Measurements from ENCODE around the gene SCTR.

SCTR gene

DNA sequence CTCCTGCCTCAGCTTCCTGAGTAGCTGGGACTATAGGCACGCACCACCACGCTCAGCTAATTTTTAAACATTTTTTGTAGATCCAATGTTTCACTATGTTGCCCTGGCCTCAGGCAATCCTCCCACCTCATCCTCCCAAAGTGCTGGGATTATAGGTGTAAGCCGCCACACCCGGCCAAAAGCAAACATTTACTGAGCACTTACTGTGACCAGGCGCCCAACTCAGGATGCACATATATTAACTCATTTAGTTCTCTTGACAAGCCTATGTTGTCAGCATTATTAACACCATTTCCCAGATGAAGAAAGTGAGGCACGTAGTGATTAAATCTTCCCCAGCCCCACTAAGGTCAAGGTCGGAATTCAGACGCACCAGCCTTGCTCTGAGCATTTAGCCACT lies 51.5 kb downstream of the SCTR start:
- DNase-seq = no peak

DNA sequence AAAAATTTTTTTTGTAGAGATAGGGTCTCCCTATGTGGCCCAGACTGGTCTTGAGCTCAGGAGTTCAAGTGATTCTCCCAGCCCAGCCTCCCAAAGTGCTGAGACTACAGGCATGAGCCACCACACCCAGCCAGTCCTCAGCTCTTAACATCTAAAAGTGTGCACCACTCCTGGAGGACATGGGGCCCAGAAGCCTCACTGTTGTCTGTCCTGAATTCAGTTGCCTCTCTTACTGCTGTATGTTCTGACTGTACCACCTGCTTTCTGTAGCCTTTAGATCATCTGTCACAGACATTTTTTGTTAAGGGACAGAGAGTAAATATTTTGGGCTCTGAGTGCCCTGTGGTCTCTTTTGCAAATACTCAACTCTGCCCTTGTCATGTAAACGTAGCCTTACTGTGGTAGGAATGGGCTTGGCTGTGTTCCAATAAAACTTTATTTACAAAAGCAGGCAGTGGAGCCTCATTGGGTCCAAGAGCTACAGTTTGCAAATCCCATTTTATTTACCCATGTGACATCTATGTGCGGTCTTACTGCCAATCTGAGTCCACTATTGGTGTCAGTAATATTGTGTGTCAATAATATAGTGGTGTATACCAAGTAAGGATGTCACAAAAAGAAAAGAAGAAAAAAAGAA lies 54.5 kb downstream of the SCTR start:
- DNase-seq = no peak

DNA sequence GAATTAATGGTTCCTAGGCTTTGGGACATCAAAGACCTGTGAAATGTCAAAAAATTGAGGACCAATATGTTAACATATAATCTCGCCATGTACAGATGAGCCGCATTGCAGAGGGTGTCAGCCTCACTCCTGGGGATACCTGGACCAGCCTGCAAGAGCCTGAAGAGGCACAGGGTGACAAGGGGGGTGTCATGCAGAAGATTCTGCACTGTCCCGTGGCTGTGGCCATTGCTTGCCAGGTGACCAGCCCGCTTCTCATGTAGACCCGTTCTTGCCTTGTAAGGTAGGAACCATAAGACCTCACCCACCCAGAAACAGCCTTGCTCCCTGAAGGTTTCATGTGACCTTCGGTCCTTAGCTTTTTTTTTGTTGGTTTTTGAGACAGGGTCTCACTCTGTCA lies 55.2 kb downstream of the SCTR start:
- no peak for DNase-seq

DNA sequence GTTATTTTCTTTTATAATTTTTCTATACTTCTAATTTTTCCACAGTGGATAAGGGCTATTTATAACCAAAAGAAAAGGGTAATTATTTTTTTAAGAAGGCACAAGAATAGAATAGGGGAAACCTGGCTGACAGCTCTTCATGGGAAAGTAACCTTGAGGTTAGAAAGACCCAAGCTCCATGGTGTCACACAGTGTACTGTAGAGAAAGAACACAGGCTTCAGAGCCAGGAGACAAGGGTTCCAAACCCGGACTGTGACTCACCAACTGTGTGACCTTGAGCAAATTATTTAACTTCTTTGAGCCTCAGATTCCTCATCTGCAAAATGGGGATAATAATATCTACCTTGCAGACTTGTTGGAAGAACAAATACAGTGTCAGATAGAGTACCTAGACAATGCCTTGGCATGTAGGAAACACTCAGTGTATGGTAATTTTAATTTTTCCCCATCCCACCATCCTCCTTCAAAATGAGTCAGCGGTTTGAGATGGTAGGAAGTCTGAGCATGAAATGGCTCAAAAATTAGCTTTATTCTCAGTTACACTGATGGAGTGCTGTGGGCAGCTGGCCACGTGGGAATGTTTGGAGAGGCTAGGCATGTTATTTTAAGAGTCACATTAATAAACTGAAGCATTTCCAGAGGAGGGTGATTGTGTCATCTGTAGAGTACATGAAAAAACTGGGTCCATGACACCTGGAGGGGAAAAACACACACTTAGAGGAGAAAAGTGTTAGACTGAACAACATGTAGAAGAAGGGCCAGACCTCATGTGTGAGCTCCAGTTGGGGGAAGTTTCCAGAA lies 55.9 kb downstream of the SCTR start:
- no peak for DNase-seq

DNA sequence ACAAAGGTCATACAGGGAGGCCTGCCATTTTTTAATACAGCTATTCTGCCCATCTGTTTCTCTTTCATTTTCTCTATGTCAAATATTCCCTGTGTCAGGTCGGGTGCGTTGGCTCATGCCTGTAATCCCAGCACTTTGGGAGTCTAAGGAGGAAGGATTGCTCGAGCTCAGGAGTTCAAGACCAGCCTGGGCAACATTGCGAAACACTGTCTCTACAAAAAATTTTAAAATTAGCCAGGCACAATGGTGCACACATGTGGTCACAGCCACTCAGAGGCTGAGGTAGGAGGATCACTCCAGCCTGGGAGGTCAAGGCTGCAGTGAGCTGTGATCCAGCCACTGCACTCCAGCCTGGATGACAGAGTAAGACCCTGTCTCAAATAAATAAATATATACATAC lies 57.9 kb downstream of the SCTR start:
- DNase-seq = no peak

DNA sequence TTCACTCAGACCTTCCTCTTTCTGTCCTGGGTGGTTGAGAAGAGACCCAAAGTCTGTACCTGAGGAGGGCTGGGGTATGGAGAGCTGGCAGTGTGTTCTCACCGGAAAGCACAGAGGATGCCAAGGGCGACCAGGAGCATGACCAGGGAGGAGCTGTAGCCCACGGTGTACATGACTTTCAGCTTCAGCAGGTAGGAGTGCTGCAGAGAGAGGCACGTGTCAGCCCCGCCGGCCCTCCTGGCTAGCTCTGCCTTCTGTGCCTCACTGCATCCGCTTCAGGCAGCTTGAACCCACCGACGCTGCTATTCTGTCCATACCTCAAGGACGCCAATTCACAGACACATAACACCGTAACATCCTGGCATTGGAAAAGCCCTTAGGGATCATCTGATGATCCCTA lies 58.6 kb downstream of the SCTR start:
- DNase-seq = no peak

DNA sequence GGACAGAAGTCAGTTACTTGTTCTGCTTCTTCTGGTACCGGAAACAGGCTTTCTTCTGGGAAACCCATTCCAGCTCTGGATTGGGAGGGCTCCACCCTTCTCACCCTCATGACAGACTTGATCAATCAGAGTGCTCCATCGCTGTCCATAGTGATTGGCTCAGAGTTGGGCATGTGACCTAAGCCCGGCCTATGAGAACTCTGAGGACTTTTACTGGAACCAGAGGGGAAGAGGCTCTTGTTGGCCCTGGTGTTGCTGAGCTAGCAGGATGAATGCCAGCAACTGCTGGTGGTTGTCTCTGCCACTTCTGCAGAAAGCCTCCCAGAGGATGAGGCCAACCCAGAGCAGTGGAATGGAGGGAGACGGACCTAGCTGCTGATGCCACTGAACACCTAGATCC lies 59.3 kb downstream of the SCTR start:
- DNase-seq = no peak

DNA sequence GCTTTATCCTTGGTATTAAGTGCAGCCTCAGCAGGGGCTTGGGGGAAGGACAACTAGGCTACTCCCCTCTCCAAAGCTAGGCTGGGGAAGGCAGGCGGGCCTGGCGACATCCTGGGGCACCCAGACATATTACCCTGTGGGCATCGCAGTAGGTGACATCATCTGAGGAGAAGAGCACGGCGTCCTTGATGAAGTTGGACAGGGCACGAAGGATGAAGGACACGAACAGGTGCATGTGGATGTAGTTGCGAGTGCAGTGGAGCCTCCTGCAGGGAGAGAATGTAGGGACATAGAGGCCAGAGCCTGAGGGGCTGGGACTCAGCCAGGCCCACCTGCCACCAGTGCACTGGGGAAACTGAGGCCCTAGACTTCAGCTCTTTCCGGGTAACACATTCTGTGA lies 60.3 kb downstream of the SCTR start:
- DNase-seq = no peak

DNA sequence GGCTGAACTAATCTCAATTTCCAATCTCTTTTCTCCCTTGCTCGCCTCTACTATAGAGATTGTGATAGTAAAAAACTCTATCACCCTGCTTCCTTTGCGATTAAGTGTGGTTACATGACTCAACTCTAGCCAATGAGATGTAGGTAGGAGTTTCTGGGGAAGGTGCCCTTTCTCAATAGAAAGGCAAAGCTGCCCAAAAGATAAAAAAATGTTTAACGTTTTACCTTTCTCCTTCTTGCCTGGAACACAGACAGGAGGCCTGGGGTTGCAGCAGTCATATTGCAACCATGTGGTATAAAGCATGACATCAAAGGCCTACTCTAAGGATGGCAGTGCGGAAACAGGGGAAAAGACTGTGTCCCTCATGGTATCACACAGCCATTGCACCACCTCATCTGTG lies 61.1 kb downstream of the SCTR start:
- no peak for DNase-seq

DNA sequence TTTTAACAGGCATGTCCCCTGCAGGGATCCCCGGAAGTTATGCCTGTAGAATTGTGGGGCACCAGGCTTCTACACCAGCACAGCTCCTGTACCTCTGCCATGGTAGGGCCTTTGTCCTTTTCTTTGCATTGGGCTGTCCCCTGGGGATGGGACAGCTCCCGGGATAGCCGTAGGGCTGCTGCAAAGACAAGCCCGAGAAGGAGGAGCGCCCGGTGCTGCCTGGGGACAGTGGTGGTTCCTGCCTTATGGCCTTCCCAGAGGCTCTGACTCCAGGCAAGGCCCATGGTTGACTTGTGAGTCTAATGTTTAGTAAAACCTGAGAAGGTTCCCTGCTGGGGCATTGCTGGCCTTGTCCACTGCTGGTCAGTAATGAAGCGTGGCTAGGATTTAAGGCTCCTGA lies 61.7 kb downstream of the SCTR start:
- no peak for DNase-seq

DNA sequence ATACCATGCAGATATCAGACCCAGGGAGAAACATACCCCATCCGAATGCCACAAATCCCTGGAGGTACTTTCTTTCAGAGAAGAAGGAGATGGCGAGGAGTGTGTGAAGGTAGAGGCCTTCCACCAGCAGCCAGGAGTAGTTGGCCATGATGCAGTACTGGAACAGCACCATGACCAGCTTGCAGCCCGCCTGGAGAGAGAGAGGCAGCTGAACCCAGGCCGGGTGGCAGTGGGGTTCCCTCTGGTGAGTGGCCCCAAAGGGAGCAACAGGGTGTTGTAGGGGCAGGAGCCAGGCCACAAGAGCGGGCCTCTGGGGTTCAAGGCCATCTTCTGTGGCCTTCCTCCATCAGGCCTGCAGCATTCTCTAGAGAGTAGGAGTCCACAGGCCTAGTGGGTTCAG lies 62.5 kb downstream of the SCTR start:
- no peak for DNase-seq

DNA sequence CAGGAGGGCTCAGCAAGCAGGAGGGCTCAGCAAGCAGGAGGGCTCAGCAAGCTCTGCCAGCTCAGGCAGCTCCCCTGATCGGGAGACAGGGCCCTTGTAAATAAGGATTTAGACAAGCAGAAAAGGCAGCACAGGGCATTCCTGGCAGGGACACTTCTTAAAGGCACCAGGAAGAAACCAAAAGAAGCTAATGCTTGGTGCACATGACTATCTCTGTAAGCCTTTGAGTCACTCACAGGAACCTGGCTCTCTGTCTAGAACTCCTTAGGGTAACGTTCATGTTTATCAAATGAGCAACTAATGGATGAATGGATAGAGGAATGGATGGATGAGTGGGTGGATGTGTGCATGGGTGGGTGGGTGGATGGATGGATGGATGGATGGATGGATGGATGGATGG lies 64.2 kb downstream of the SCTR start:
- DNase-seq = no peak

DNA sequence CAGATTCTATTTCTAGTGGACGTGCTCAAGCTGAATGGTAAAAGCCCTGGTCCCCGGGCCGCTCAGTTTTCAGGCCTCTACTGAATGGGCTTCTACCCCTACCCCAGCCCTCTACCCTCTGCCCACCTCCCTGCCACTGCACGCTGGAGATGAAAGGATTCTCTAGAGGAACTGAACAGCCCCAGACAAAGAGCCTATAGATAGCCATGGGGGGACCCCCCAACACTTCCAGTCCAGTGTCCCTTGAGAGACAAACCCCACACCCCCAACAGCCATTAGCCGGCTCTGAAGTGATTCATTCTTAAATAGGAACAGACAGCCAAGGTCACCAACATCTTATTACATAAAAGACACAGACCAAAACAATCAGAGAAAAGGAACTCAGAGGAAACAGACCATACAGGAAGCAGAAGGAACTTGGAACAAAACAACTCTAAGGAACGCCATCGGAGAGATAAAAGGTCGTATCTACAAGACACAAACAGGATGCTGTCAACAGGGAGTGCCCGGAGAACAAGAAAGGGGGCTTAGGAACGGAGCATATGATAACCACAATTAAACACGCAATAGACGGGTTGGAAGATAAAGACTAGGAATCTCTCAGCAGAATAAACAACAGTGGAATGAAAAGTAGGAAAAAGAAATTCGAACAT lies 69.1 kb downstream of the SCTR start:
- peak; percentile 38 for DNase-seq

DNA sequence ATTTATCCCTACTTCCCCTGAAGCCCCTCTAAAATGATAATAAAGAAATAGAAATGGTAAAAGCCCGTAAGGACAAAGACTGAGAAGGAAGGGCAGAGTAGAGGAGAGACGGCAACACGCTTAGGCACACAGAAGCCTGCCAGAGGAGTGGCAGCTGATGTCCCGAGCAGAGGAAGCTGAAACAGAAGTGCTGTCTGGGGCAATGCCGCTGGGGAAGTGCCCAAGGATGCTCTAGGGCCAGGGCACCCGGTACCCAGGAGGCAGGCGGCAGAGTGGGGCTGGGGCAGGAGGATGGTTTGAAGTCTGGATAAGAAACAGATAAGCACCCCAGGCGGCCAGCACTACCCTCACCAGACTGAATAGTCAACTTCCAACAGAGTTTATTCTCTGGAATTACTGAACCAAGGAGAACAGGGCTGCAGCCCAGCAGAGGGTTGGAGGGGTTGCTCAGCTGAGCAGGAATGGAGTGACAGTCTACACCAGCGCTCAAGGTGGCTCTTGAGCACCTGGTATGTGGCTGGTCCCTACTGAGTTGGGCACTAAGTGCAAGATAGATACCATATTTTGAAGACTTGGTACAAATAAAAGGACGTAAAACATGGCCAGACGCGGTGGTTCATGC lies 70.2 kb downstream of the SCTR start:
- no peak for DNase-seq

DNA sequence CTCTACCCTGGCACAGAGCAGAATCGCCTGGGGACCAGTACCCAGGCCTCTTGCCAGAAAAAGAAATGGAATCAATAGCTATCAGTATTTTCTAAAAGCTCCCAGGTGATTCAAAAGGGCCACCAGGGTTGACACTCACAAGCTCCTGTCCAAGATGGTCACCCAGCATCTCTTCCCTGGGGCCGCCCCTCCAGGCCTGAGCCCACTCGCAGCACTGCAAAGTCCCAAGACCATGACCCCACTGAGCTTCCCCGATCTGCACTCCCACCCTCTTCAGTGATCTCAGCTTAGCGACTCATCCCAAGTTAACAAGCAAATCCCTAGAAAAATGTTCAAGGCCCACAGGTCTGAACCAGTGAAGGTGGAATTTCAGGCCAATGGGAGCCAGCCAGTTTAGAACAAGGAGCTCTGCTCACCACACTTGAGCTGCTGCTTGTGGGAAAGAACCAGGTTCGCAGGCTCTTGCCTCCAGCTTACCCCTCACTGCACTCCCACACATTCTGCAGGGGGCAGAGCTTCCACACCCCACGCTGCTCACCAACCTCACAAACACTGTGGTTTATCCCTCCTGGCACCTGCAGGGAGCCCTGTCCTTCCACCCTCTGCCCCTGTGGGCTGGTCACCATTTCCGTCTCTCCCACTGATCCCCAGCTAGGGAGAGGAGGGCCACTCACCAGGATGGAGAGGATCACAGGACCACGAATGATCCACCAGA lies 72.8 kb downstream of the SCTR start:
- DNase-seq = no peak

DNA sequence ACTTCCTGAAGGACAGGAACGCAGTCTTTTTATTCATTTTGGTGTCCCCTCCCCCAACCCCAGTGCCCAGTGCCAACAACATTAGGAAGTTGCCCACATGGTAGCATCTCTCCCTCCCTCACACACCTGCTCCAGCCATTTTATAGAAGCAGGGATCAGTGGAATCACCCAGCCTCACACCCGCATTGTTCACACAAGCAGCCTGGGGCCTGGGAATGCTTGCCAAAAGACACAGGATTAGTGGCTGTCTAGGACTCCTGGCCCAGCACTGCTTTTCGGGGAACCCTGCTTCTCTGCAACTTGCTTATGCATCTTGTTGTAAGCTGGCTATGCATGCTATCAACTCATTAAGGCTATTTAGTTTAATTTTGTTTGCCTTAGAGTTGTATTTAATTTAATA lies 74.8 kb downstream of the SCTR start:
- no peak for DNase-seq

DNA sequence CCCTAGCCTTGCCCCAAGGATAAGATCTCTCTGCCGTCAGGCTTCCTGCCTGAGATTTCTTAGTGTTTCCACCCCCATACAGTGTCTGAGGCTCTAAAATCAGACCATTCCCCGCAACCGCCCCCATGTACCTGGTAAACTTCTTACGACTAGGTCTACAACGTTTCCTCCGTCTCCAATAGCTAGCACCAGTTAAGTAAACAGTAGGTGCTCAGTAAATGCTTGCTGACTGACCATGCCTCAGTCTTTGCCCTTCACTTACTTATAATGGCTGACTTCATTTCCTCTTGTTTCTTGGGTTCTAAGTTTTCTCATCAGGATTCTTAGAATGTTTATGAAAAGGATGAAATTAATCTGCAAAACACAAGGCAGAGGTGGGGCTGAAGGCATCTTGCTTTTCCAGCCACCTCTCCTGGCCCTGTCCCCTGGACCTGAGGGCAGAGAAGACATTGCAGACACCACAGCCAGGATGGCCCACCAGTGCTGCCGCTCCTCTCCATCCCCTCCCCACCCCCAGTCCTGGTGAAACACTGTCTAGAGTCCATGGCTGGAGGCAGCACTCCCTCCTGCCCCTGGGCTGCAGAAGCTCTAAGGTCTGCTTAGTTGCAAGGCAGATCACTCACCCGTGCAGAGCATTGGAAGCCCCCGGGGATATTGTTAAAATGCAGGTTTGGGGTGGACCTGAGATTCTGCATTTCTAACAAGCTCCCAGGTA lies 75.7 kb downstream of the SCTR start:
- no peak for DNase-seq

DNA sequence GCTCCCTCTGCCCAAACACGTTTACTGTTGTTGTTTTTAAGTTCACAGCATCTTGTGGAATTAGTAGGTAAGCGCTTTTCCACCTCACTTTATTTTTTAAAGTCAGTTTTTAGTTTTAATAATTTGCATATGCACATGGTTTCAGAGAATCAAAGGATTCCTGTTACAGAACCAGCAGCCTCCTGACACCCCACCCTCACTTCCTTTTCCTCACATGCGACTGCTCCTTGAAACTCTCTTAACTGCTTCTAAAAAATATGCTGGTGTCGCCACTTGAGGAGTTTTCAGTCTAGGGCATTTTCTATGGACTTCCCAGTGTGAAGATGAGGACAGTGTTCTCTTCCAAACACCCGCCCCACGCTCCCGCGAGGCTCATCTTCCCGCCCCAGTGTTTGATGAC lies 78.2 kb downstream of the SCTR start:
- DNase-seq = no peak

DNA sequence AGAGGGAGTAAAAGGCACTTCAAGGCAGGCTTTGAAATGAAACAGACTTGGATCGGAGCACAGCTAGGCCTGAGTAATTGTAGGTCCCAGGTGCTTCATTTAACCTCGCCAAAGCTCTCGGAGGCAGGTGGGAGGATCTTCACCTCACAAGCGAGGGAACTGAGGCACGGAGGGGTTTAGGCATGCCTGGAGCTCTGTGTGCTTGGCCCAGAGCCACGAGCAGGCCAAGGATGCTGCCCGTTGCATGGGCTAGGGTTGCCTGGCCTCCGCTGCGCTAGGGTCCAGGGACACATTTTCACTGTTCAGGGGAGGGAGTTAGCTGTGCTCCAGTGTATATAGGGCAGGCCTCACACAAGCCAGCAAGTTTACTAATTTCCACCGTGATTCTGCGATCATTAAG lies 81.4 kb downstream of the SCTR start:
- DNase-seq = no peak

DNA sequence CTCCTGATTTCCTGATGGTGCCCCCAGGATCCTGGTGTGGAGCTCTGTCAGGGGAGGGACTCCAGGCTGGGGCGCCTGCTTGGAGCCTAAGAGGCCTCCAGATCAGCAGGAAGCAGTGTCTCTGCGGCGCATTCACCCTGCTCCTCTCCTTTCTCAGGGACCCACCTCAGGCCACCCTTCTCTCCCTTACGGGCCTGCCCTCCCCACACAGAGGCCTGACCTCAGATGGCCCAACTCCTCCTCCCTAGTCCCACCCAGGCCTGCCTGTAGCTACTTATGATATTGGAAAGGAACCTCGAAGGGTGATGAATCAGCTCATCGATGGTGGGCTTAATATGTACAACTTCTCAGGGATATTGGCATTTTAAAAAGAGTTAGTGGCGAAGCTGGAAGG lies 82.1 kb downstream of the SCTR start:
- no peak for DNase-seq

DNA sequence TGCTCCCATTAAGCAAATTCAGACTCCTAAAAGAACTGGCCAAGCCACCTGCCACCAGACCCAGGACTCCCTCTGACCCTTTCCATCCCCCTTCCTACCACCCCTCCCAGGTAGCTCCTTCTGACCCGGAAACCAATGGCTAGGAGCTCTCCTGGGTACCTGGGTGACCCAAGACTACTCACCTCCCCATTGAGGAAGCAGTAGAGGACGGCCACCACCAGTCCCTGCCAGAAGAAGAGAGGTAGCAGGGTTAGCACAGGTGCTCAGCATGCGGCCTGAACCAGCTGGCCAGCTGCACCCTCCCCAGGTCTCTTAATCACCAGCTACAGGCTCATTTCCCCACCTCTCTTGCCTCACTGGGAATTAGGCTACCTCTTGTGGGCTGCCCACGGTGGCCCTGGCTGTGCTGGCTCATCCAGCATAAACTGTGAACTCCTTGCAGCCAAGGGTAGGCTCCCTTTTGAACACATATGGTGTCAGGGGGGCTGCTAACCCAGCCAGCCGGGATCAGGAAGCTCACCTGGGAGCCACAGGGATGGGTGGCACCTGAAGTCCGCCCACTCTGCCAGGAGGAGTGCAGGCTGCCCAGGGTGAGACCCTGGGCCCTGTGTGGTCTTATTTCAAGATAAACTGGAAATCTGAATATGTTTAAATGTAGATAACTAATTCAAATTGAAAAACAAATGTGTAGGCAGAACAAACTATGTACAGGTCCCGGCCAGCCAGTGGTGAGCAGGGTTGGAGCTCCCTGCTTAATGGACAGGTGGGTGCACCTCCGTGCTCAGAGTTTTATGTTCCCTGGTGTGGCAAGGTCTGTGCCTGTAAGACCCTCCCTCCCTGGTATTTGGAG lies 82.7 kb downstream of the SCTR start:
- no peak for DNase-seq

DNA sequence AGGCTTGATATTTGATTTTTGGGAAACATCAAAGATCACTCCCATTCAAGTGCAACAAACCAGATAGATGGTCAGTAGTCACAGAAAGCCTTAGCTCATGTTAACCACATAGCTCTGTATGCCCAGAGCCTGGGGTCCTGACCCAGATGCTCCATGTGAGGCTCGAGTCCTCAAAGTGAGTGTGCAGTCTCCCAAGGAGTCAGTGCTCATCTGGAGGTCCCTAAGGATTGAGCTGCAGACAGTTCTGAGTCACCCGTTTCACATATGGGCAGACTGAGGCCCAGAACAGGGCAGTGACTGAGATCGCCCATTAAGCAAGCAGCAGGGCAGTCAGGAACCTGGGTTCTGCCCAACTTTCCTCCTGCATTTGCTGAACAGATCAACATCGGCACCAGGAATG lies 83.4 kb downstream of the SCTR start:
- no peak for DNase-seq
